Suppressor macrophage treated with lipopolysaccharide for 4 hours (primary cell): ENCODE measurements around the gene C17orf100.

Source experiments
- DNase-seq: peaks from one replicate; pipeline ENCODE4 v3.0.0-alpha.2; 2020

C17orf100 gene

DNA sequence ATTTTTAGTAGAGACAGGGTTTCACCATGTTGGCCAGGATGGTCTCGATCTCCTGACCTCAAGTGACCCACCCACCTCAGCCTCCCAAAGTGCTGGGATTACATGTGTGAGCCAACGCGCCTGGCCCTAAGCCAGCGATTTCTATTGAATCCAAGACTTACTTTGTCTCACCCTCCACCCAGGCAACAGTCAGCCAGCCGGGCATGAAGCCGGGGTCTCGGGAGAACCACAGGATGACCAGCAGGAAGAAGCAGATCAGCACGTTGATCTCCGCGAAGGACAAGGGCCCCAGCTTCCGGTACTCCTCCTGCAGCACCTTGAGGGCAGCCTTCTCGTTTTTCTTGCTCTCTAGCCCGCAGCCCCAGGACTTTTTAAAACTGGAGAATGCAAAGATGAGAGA lies 44.0 kb downstream of the C17orf100 start:
- no peak for DNase-seq

DNA sequence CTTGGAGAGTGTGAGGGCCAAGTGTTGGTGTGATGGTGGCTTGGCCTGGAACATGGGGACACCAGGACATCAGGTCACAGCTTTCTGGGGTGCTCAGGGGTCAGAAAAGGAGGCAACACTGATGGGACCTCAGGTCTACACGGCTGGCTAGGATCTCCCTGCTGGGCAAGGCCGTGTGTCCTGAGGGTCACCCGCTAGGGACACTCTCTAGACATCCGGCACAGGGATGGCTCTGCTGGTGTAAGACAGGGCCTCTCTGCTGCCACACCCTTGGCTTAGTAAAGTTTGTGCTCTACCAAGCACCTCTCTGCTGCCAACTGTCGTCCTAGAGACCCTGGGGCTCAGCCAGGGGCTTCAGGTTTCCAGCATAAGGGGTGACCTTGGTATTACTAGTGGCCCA lies 45.3 kb downstream of the C17orf100 start:
- no peak for DNase-seq

DNA sequence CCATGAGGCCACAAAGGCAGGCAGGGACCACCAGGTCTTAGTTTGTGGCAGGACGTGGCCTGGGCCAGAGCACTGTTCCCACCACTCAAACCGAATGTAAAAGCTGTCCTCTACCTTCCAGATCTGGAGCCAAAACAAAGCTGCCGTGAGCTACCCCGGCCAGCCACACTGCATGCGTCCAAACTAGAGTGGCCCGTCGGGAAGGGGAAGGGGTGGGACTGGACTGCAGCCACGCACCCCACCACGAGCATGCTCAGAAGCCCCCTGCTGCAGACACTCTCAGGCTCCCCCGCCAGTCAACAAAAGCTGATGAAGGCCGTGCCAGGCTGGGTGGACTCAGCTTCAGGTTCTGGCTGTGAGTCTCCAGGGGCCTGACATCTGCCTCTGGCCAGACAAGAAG lies 46.4 kb downstream of the C17orf100 start:
- no peak for DNase-seq

DNA sequence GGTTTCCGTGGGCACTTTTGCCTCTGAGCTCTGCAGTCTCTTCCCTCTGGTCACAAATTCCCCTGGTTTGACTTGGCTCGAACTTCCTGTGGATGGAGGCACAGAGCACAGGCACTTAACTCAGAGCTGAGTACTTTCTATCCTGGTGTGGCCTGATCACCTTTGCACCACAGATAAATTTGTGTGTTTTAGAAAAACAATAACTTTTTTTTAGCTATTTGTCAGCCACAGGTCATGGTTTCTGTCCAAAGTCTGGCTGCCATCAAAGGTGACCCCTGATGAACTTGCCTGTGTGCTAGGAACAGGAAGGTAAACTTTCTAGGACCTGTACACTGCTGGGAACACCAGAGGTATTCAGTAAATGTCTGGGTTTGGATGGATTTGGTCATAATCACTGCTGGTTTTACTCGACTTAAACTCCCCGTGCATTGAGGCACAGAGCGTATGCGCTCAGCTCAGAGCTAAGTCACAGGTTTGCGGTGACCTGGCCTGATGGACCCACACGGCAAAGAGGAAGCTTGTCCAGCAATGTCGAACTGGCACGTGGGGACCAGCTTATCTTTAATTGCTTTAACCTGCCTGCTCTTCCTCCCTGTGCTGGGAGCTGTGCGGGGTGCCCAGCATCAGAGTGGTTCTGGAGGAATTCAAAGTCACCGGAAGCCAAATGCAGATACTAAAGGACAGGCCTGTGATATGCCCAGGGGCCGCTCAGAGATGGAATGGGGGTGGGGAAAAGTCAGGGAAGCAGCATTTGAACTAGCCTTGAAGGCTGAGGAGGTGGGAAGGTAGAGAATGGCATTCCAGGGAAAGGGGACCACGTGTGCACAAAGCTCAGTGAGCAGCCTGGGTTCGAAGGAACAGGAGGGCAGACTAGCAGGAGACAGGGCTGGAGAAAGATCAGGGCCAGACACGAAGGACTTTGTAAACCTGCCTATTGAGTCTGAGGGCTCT lies 48.7 kb downstream of the C17orf100 start:
- no peak for DNase-seq

DNA sequence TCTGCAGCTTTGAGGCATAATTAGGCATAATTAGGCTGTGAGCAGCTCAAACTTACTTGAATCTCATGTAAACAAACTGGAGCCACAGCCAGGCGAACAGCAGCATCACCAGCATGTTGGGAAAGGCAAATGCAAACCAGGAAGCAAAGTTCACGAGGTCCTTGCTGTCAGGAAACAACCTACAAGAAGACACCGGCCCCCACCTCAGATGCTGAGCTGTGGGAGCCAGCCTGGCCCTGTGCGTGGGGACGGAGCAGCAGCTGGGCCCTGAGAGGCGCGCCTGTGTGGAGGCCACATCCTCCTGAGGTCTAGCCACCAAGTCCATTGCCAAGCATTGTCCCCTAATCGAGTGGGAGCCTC lies 49.4 kb downstream of the C17orf100 start:
- no peak for DNase-seq

DNA sequence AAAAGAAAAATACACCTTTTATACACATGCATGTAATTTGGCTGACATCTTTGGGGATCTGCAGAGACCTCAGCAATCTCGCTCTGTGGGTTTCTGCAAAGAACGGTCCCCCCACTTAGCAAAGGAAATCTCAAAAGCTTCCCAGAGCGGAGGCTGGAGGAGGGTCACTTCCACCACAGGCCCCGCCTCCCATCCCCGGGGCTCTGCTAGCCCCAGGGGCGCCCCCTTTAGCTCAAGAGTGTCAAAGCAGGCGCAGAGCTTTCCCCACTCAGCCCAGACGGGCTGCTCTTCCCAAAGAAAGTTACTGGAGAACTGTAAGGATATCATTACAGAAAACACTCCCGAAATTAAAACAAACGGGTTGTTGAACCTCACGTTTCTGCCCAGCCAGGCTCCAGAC lies 50.2 kb downstream of the C17orf100 start:
- DNase-seq = peak; percentile 67

DNA sequence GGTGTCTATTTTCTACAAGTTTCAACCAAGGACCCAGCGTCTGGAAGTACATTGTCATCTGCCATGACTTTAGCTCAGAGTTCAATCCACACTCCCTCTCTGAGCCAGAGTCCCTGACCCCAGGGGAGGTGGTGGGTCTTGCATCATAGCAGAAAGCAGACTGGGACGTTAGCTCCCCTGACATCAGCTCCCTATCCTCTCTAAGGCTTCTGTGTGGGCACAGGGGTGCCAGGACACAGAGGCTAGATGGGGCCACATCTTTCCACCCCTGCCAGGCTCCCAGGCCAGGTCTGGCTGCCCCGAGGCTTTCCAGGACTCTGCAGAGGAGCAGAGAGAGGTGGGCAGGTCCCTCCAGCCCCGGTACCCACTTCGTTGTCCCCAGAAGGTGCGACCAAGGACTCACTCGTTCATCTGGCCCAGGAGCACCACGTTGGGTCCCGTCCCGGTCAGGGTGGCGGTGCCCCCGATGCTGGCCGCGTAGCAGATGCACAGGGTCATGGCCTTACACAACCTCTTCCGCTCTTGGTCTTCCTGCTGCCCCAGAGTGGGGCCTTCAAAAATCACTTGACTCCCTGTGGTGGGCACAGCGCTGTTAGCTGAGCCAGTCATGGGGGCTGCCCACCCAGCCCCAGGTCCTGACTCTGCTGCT lies 51.1 kb downstream of the C17orf100 start:
- no peak for DNase-seq
